ENCODE measurements around the gene ZRSR2. TPM values are rescaled to one million over a fixed set of nuclear protein-coding genes. Genes with fewer than 3 reads are reported as not detected.

The ZRSR2 gene
- total and polyA plus RNA-seq, 9 of the 15 experiments (the other 6 are each of a cell fraction or from before 2014, with no cell fraction given) = 3.5 to 19.5 (median 8.6) TPM

GRCh38 chrX:15789979-15790768 is at the start of gene ZRSR2 (continued):
- TF ChIP-seq ZNF277 (CRISPR knock-in tag; IDR thresholded peaks at IDR 0.05; ENCODE audit: borderline replicate concordance) (no peak), ZNF165 (CRISPR knock-in tag; IDR thresholded peaks at IDR 0.05; ENCODE audit: borderline replicate concordance) (no peak), POLR2B (IDR thresholded peaks at IDR 0.05; ENCODE audit: low read depth, partially characterized antibody) (no peak), FOXJ2 (tag; IDR thresholded peaks at IDR 0.05) (no peak), CBX5 (IDR thresholded peaks at IDR 0.05; ENCODE audit: borderline replicate concordance, low read depth) (no peak), HNRNPLL (IDR thresholded peaks at IDR 0.05; ENCODE audit: low read depth, low read length, poor library complexity, severe bottlenecking) (no peak), ZNF407 (IDR thresholded peaks at IDR 0.05; ENCODE audit: low read depth) (peak; percentile 84), ZZZ3 (IDR thresholded peaks at IDR 0.05) (no peak), ZFP36 (IDR thresholded peaks at IDR 0.05; ENCODE audit: low read depth, low read length, partially characterized antibody) (no peak), NFIC (IDR thresholded peaks at IDR 0.05) (no peak; the same call in 1 of the 2 replicates), MTA1 (IDR thresholded peaks at IDR 0.05; ENCODE audit: borderline replicate concordance) (no peak), PHF8 (IDR thresholded peaks at IDR 0.05; ENCODE audit: borderline replicate concordance, low read length) (peak; percentile 82; the same call in 1 of the 2 replicates), HNRNPK (IDR thresholded peaks at IDR 0.05; ENCODE audit: low read depth, low read length, poor library complexity, severe bottlenecking) (no peak), ESRRB (CRISPR knock-in tag; IDR thresholded peaks at IDR 0.05; ENCODE audit: borderline replicate concordance) (no peak), KLF10 (CRISPR knock-in tag; IDR thresholded peaks at IDR 0.05) (no peak), NFRKB (IDR thresholded peaks at IDR 0.05; ENCODE audit: low read depth) (no peak), POLR2G (IDR thresholded peaks at IDR 0.05; ENCODE audit: low read depth, low read length) (peak; percentile 88), RBM17 (IDR thresholded peaks at IDR 0.05; ENCODE audit: borderline replicate concordance, low read depth, low read length) (no peak), HIVEP1 (CRISPR knock-in tag; IDR thresholded peaks at IDR 0.05) (no peak), ZNF12 (CRISPR knock-in tag; IDR thresholded peaks at IDR 0.05) (no peak)
